ENCODE data around the gene ZNF160.
"Not testable (repeated sequence)": the region's sequence is repeated elsewhere in the genome, so short reads cannot be mapped to it uniquely, and the experiment has no call there.

Gene ZNF160

GRCh38 chr19:53102756-53103233 is 427 bp downstream of the ZNF160 start:
- DNase-seq (ENCODE audit: low read depth): peak; percentile 47
- H3K4me3 ChIP-seq (ENCODE audit: low read length): peak overlapping the region; percentile 96
- TF ChIP-seq, protein P1, sequence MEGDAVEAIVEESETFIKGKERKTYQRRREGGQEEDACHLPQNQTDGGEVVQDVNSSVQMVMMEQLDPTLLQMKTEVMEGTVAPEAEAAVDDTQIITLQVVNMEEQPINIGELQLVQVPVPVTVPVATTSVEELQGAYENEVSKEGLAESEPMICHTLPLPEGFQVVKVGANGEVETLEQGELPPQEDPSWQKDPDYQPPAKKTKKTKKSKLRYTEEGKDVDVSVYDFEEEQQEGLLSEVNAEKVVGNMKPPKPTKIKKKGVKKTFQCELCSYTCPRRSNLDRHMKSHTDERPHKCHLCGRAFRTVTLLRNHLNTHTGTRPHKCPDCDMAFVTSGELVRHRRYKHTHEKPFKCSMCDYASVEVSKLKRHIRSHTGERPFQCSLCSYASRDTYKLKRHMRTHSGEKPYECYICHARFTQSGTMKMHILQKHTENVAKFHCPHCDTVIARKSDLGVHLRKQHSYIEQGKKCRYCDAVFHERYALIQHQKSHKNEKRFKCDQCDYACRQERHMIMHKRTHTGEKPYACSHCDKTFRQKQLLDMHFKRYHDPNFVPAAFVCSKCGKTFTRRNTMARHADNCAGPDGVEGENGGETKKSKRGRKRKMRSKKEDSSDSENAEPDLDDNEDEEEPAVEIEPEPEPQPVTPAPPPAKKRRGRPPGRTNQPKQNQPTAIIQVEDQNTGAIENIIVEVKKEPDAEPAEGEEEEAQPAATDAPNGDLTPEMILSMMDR (IDR thresholded peaks at IDR 0.05; ENCODE audit: insufficient read depth, low read depth, low read length, missing control alignments): no peak

DNA sequence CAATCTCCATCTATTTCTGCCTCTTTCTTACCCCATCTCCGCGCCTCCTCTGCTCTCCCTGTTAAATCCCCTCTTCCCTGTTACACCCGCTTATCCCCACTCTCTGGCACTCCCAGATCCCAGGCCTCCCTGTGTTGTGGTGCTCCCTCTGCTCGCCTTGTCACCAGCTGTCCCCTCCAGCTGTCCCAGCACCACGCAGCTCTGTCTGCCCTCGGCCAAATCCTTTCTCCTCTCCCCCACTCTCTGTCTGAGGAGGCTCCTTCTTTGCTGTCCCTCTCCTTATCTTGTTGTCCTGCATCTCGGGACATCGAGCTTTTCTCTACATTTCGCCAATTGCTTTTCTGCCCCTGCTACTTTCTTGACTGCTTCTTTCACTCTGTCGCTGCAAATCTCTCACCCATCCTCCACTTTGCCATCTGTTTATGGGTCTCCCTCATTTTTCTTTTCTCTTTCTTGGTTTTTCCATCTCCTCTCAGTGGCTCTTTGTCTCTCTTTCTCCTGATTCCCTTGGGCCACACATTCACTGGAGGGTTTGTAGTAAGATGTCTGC is 941 bp downstream of the ZNF160 start:
- H3K4me3 ChIP-seq (ENCODE audit: low read length): peak overlapping the region; percentile 96
- no peak for DNase-seq (ENCODE audit: low read depth)
- TF ChIP-seq, protein P1 (IDR thresholded peaks at IDR 0.05; ENCODE audit: insufficient read depth, low read depth, low read length, missing control alignments): no peak

GRCh38 chr19:53101518-53101917 is 1.7 kb downstream of the ZNF160 start:
- TF ChIP-seq, protein P1 (IDR thresholded peaks at IDR 0.05; ENCODE audit: insufficient read depth, low read depth, low read length, missing control alignments): no peak
- H3K4me3 ChIP-seq (ENCODE audit: low read length): peak overlapping the region; percentile 96
- peak; percentile 24 for DNase-seq (ENCODE audit: low read depth)

- not testable (repeated sequence) for H3K4me3 ChIP-seq (ENCODE audit: low read length); DNase-seq (ENCODE audit: low read depth)
These were observed 4.7 kb downstream of the ZNF160 start for GRCh38 chr19:53098570-53098969.

- not testable (repeated sequence) for DNase-seq (ENCODE audit: low read depth); H3K4me3 ChIP-seq (ENCODE audit: low read length)
These were observed 6.1 kb downstream of the ZNF160 start for GRCh38 chr19:53096982-53097690.

DNA sequence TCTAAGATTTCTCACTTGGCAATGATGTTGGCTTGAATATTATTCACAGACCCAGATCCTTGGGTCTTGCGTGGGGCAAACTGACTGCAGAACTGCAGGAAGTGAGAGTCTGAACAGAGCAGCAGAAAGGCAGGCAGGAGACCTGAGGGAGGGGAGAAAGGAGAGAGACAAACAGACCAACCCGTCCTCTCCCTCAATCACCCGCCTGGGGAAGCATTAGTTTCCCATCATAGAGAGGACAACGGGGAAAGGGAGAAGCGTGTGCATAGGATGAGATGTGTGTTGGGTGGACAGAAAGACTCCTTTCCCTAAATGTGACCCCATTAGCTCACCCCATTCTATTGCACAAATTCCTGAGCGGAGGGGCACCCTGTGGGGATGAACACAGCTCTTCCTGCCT is 6.6 kb downstream of the ZNF160 start:
- not testable (repeated sequence) for DNase-seq (ENCODE audit: low read depth); H3K4me3 ChIP-seq (ENCODE audit: low read length)

- no peak overlapping the region for H3K4me3 ChIP-seq (ENCODE audit: low read length)
- no peak for DNase-seq (ENCODE audit: low read depth)
- TF ChIP-seq, protein P1 (IDR thresholded peaks at IDR 0.05; ENCODE audit: insufficient read depth, low read depth, low read length, missing control alignments): no peak
These were observed 8.3 kb downstream of the ZNF160 start for GRCh38 chr19:53094754-53095575.

DNA sequence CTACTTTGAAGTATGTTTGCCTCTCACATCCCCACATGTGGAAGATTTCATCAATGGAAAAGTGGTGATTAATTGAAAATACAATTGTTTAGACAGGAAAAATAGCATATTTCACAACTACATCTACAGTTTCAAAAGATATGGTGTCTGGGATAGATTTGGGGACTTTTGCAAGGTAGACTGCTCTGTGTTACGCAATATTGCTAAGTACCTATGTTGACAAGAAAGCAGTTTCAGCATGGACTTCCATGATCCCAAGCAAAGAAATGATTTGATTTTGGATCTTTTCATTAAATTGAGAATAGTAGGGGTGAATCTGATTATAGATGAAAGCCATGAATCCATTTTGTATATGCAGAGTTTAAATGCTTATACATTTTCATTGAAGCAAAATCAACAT is 10.5 kb downstream of the ZNF160 start:
- no peak overlapping the region for H3K4me3 ChIP-seq (ENCODE audit: low read length)
- DNase-seq (ENCODE audit: low read depth): no peak
- TF ChIP-seq, protein P1 (IDR thresholded peaks at IDR 0.05; ENCODE audit: insufficient read depth, low read depth, low read length, missing control alignments): no peak
